Lower leg skin (tissue), 4 donors: ENCODE measurements around the gene DGAT2. TPM values are rescaled to one million over a fixed set of nuclear protein-coding genes. Genes with fewer than 3 reads are reported as not detected.

Experiments
- DNase-seq, 2 donors: peaks; one replicate each; pipeline ENCODE4 v3.0.0-alpha.2; 2019; ENCODE audit warnings: low spot score in 2 of 2
- H3K4me3 ChIP-seq: fragments of 200-600 bp; sonication (generic); 2 replicates; pipeline ENCODE4 v1.5.1; 2017; ENCODE audit warnings: mild to moderate bottlenecking, low read depth; ENCODE audit not compliant: poor library complexity, severe bottlenecking
- POLR2A ChIP-seq, 2 donors: fragments of 450-650 bp; IDR thresholded peaks; one replicate each; pipeline ENCODE4 v1.6.1; 2016 to 2017; ENCODE audit warnings: antibody characterized with exemption in 2 of 2, mild to moderate bottlenecking in 1 of 2, moderate library complexity in 1 of 2
- WGBS, 2 donors: methylation state at CpG; one replicate each; pipeline ENCODE4 v1.1.5; 2018; 5-methylcytosine and 5-hydroxymethylcytosine counted together
- intact Hi-C: fragments of 100-400 bp; cut with DNase I; formaldehyde crosslinking; loops from one replicate; pipeline ENCODE4 v1.15.0; 2023; ENCODE audit warnings: low total_unique reads
- total RNA-seq, 4 donors: library from RNA; depleted of rRNA; stranded (reverse); fragments of >200 nt; gene quantifications; one replicate each; pipeline ENCODE4 v1.1.0, GENCODE V29; 2016
- TF ChIP-seq, protein P1 (sequence below), 3 donors: fragments of 450-650 bp; IDR thresholded peaks; one replicate each; pipeline ENCODE4 v1.5.1; 2016; ENCODE audit warnings: antibody characterized with exemption in 3 of 3, mild to moderate bottlenecking in 3 of 3, moderate library complexity in 2 of 3

Gene DGAT2
- total RNA-seq, 4 donors from 2014 or later = 160 to 545 (median 289) TPM

- H3K4me3 ChIP-seq = no peak overlapping the region
- no peak for DNase-seq
- intact Hi-C loops = no loop called here
- TF ChIP-seq, protein P1, sequence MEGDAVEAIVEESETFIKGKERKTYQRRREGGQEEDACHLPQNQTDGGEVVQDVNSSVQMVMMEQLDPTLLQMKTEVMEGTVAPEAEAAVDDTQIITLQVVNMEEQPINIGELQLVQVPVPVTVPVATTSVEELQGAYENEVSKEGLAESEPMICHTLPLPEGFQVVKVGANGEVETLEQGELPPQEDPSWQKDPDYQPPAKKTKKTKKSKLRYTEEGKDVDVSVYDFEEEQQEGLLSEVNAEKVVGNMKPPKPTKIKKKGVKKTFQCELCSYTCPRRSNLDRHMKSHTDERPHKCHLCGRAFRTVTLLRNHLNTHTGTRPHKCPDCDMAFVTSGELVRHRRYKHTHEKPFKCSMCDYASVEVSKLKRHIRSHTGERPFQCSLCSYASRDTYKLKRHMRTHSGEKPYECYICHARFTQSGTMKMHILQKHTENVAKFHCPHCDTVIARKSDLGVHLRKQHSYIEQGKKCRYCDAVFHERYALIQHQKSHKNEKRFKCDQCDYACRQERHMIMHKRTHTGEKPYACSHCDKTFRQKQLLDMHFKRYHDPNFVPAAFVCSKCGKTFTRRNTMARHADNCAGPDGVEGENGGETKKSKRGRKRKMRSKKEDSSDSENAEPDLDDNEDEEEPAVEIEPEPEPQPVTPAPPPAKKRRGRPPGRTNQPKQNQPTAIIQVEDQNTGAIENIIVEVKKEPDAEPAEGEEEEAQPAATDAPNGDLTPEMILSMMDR (IDR thresholded peaks at IDR 0.05) = no peak
- no peak for TF ChIP-seq POLR2A (IDR thresholded peaks at IDR 0.05)
These were observed 81.3 kb downstream of the DGAT2 start for GRCh38 chr11:75849894-75850293.

GRCh38 chr11:75850787-75851186 lies 82.2 kb downstream of the DGAT2 start:
- intact Hi-C loops = no loop called here
- DNase-seq = no peak
- 23 to 27% methylated on average over 3 of the region's 3 CpGs for WGBS, 2 donors
- TF ChIP-seq POLR2A (IDR thresholded peaks at IDR 0.05) = no peak
- TF ChIP-seq, protein P1 (IDR thresholded peaks at IDR 0.05) = no peak
- no peak overlapping the region for H3K4me3 ChIP-seq

Other genes with a start within 250 kb of the DGAT2 start
- 1 to 10 TPM; 3.9 to 8.5 (median 5.2) TPM for gene GDPD5, start 242.8 kb upstream of the DGAT2 start, total RNA-seq
- 100 to 1,000 TPM in 2 of 4 donors, 10 to 100 TPM in 2; 73.3 to 116 (median 94.3) TPM for gene SERPINH1, start 206.5 kb upstream of the DGAT2 start, total RNA-seq
- 10 to 100 TPM in 2 of 4 donors, 1 to 10 TPM in 2; 3.1 to 16.1 (median 10.0) TPM for gene MAP6, start 99.7 kb upstream of the DGAT2 start, total RNA-seq
- gene MOGAT2, start 50.9 kb upstream of the DGAT2 start, total RNA-seq = 10 to 100 TPM in 1 of 4 donors, 1 to 10 TPM in 1, under 1 TPM in 2; 0.21 to 12.6 (median 3.0) TPM
- 10 to 100 TPM; 14.6 to 28.0 (median 20.7) TPM for gene UVRAG, start 46.4 kb downstream of the DGAT2 start, total RNA-seq